H1 (cell line): Measurements from ENCODE around the gene CERS1. TPM values are rescaled to one million over a fixed set of nuclear protein-coding genes. Genes with fewer than 3 reads are reported as not detected.

Source experiments
- ATF2 ChIP-seq: IDR thresholded peaks from 2 replicates; pipeline ENCODE4 v1.6.1; 2012; ENCODE audit warnings: low read length, inconsistent platforms
- ATF3 ChIP-seq: IDR thresholded peaks from 2 replicates; pipeline ENCODE4 v1.6.1; 2011; ENCODE audit warnings: low read depth, mild to moderate bottlenecking, low read length; ENCODE audit not compliant: insufficient read depth
- CHD1 ChIP-seq: IDR thresholded peaks from 2 replicates; pipeline ENCODE4 v1.6.1; 2012; ENCODE audit warnings: low read depth, low read length, improper control_type of control experiment
- CHD2 ChIP-seq: IDR thresholded peaks from 2 replicates; pipeline ENCODE4 v1.6.1; 2012; ENCODE audit warnings: low read length, improper control_type of control experiment
- CREB1 ChIP-seq: IDR thresholded peaks from 2 replicates; pipeline ENCODE4 v1.6.1; 2012; ENCODE audit warnings: inconsistent platforms
- GTF2F1 ChIP-seq: IDR thresholded peaks from 2 replicates; pipeline ENCODE4 v1.6.1; 2012; ENCODE audit warnings: low read depth, low read length, improper control_type of control experiment, borderline replicate concordance
- HDAC2 ChIP-seq, 2 experiments: fragments of 300-600 bp in 1 of 2; sonication (generic) in 1 of 2; IDR thresholded peaks; 2 replicates each; pipeline ENCODE4 v1.6.1; 2011 to 2012; ENCODE audit warnings: low read depth in 2 of 2, low read length in 2 of 2, mild to moderate bottlenecking in 2 of 2, moderate library complexity in 2 of 2, borderline replicate concordance in 1 of 2, inconsistent platforms in 1 of 2
- KDM1A ChIP-seq: fragments of 200-600, 300-600 bp; sonication (generic); IDR thresholded peaks from 2 replicates; pipeline ENCODE4 v1.7.1; 2016; ENCODE audit warnings: mild to moderate bottlenecking, low read length, borderline replicate concordance
- KDM4A ChIP-seq: IDR thresholded peaks from one replicate; pipeline ENCODE4 v1.7.1; 2012; ENCODE audit warnings: low read depth, mild to moderate bottlenecking, moderate library complexity, low read length, inconsistent platforms; ENCODE audit not compliant: severe bottlenecking
- MAX ChIP-seq: IDR thresholded peaks from 2 replicates; pipeline ENCODE4 v1.6.1; 2012; ENCODE audit warnings: inconsistent platforms
- NANOG ChIP-seq: IDR thresholded peaks from 2 replicates; pipeline ENCODE4 v1.6.1; 2011; ENCODE audit warnings: low read length, low read depth, mild to moderate bottlenecking, inconsistent platforms; ENCODE audit not compliant: insufficient read depth, poor library complexity, severe bottlenecking
- PHF8 ChIP-seq: fragments of 200-600 bp; sonication (generic); conservative IDR thresholded peaks from 2 replicates; pipeline ENCODE4 v1.7.1; 2012; ENCODE audit warnings: low read depth, mild to moderate bottlenecking, inconsistent platforms, low read length, moderate library complexity
- POLR2A ChIP-seq, 2 experiments: IDR thresholded peaks; 1 replicate in 1 of 2; 2 replicates in 1 of 2; pipeline ENCODE4 v1.6.1; 2011; ENCODE audit warnings: low read depth in 2 of 2, low read length in 2 of 2, mild to moderate bottlenecking in 2 of 2; ENCODE audit errors: control extremely low read depth in 1 of 2
- RBBP5 ChIP-seq: IDR thresholded peaks from 2 replicates; pipeline ENCODE4 v1.7.1; 2012; ENCODE audit warnings: low read depth, mild to moderate bottlenecking, inconsistent platforms, low read length, moderate library complexity, borderline replicate concordance
- SIN3A ChIP-seq, 2 experiments: IDR thresholded peaks in 1 of 2; conservative IDR thresholded peaks in 1 of 2; 2 replicates each; pipeline ENCODE4 v1.6.1; 2011 to 2012; ENCODE audit warnings: low read length in 2 of 2, improper control_type of control experiment in 1 of 2, low read depth in 1 of 2, mild to moderate bottlenecking in 1 of 2
- SP2 ChIP-seq: IDR thresholded peaks from 2 replicates; pipeline ENCODE4 v1.6.1; 2012; ENCODE audit warnings: mild to moderate bottlenecking, low read length, inconsistent platforms
- SRF ChIP-seq: IDR thresholded peaks from 2 replicates; pipeline ENCODE4 v1.6.1; 2011; ENCODE audit warnings: mild to moderate bottlenecking, low read depth, low read length, moderate library complexity
- TAF7 ChIP-seq: optimal IDR thresholded peaks from 2 replicates; pipeline ENCODE3; 2011; ENCODE audit warnings: low read depth, mild to moderate bottlenecking, inconsistent platforms, low read length, moderate library complexity, borderline replicate concordance
- TBP ChIP-seq: IDR thresholded peaks from 2 replicates; pipeline ENCODE4 v1.6.1; 2011; ENCODE audit warnings: low read depth, low read length, improper control_type of control experiment
- polyA plus RNA-seq, 7 experiments: library from polyadenylated mRNA; depleted of rRNA in 3 of 7; stranded (reverse) in 5 of 7; unstranded in 2 of 7; fragments of >200 nt in 5 of 7; fragments of 200-250 nt in 2 of 7; gene quantifications; 1 replicate in 5 of 7; 2 replicates in 1 of 7; 4 replicates in 1 of 7; pipeline versions ENCODE4 v1.2.1 to v1.2.3, GENCODE V29; 2011 to 2013; ENCODE audit warnings: missing spikeins in 2 of 7, mixed read lengths in 2 of 7
- total RNA-seq: library from RNA; stranded (reverse); fragmentation: NEBNext Ultra II Directional; extraction: Animal tissue kit (Norgen Biotek cat#: 25700); gene quantifications from 2 replicates; pipeline ENCODE4 v1.2.1, GENCODE V29; 2021
- TF ChIP-seq, protein P1 (sequence below): IDR thresholded peaks from 2 replicates; pipeline ENCODE4 v1.6.1; 2012; ENCODE audit warnings: inconsistent platforms

The CERS1 gene
- total and polyA plus RNA-seq, 2 of the 8 experiments (the other 6 are each of a cell fraction or from before 2014, with no cell fraction given): 18.6 to 51.0 TPM

GRCh38 chr19:18919086-18919899 lies 23.3 kb upstream of the CERS1 start, which contains the start of the genes COPE and DDX49 (continued):
- TF ChIP-seq, protein P1, sequence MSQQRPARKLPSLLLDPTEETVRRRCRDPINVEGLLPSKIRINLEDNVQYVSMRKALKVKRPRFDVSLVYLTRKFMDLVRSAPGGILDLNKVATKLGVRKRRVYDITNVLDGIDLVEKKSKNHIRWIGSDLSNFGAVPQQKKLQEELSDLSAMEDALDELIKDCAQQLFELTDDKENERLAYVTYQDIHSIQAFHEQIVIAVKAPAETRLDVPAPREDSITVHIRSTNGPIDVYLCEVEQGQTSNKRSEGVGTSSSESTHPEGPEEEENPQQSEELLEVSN: no peak
- TF ChIP-seq ATF2: no peak
- peak; percentile 89 for TF ChIP-seq CHD2
- peak; percentile 99 for TF ChIP-seq SIN3A (conservative IDR thresholded peaks at IDR 0.05 in 1 of 2, IDR thresholded peaks at IDR 0.05 in 1 of 2; ENCODE audit: low read depth in 1 of 2, low read length in 2 of 2)
- TF ChIP-seq SP2: peak; percentile 74
- TF ChIP-seq SRF: peak; percentile 70
- peak; percentile 79 for TF ChIP-seq TAF7
- no peak for TF ChIP-seq CHD1
- TF ChIP-seq NANOG: no peak
- TF ChIP-seq HDAC2 (IDR thresholded peaks at IDR 0.05; ENCODE audit: borderline replicate concordance in 1 of 2, low read depth in 2 of 2, low read length in 2 of 2): peak; percentile 51 to 97; a peak in 2 of 4 replicates
- TF ChIP-seq TBP: peak; percentile 81
- TF ChIP-seq POLR2A (IDR thresholded peaks at IDR 0.05; ENCODE audit: control extremely low read depth in 1 of 2, low read depth in 2 of 2, low read length in 2 of 2): peak in 1 of 2 experiments; percentile 97; a peak in 2 of 3 replicates
- TF ChIP-seq PHF8: peak; percentile 91
- no peak for TF ChIP-seq KDM1A
- TF ChIP-seq CREB1: peak; percentile 97
- peak; percentile 29; the same call in 1 of the 2 replicates for TF ChIP-seq MAX
- peak; percentile 90 for TF ChIP-seq ATF3
- peak; percentile 28; the same call in 1 of the 2 replicates for TF ChIP-seq GTF2F1
- TF ChIP-seq KDM4A: peak; percentile 93
- no peak for TF ChIP-seq RBBP5
